HL-60 (cell line): ENCODE results near the gene EDNRA.

Source experiments
- DNase-seq, 2 experiments: peaks; one replicate each; pipeline ENCODE4 v3.0.0-alpha.2; 2010 to 2020; ENCODE audit warnings: low read depth in 1 of 2, low spot score in 1 of 2
- H3K27ac ChIP-seq: fragments of 250-450 bp; sonication (Bioruptor Pico); replicated peaks from 2 replicates; pipeline ENCODE4 v1.5.1; 2020; ENCODE audit warnings: mild to moderate bottlenecking, moderate library complexity
- H3K27me3 ChIP-seq: fragments of 250-450 bp; sonication (Bioruptor Pico); 2 replicates; pipeline ENCODE4 v1.5.1; 2021; ENCODE audit warnings: mild to moderate bottlenecking, moderate library complexity; ENCODE audit not compliant: insufficient read depth, poor library complexity, severe bottlenecking
- H3K4me3 ChIP-seq: replicated peaks from 2 replicates; pipeline ENCODE4 v1.5.1; 2011; ENCODE audit warnings: mild to moderate bottlenecking, control low read depth, low read length; ENCODE audit not compliant: insufficient read depth
- GABPA ChIP-seq: IDR thresholded peaks from 2 replicates; pipeline ENCODE4 v1.6.1; 2012; ENCODE audit warnings: low read depth
- POLR2AphosphoS5 ChIP-seq: IDR thresholded peaks from 2 replicates; pipeline ENCODE4 v1.6.1; 2012; ENCODE audit warnings: low read depth
- SPI1 ChIP-seq: IDR thresholded peaks from 2 replicates; pipeline ENCODE4 v1.6.1; 2012; ENCODE audit warnings: low read depth, mild to moderate bottlenecking, borderline replicate concordance
- TF ChIP-seq, protein P1 (sequence below): IDR thresholded peaks from one replicate; pipeline ENCODE4 v1.5.1; 2011; ENCODE audit warnings: low read length, control low read depth, inconsistent platforms; ENCODE audit not compliant: insufficient read depth
- TF ChIP-seq, protein P2 (sequence below): IDR thresholded peaks from 2 replicates; pipeline ENCODE4 v1.6.1; 2012; ENCODE audit warnings: low read depth; ENCODE audit not compliant: insufficient replicate concordance

Gene EDNRA

DNA sequence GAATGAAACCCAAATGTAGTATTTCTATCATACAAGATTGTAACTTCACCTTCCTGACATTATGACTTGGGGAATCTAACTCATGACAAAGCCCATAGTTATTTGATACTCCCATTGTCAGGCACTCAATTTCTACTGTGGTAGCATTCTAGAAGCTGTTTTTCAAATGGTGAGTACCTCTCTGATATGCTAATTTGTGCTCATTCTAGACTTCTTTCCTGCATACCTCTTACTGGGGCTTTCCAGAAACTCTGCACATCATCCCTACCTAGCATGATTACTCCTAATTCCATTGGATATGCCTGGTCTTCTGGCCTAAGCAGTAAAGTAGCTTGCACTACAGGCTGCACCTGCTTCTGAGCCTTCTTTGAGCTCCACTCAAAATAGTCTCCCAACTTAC lies 85.9 kb downstream of the EDNRA start:
- no peak overlapping the region for H3K27ac ChIP-seq

DNA sequence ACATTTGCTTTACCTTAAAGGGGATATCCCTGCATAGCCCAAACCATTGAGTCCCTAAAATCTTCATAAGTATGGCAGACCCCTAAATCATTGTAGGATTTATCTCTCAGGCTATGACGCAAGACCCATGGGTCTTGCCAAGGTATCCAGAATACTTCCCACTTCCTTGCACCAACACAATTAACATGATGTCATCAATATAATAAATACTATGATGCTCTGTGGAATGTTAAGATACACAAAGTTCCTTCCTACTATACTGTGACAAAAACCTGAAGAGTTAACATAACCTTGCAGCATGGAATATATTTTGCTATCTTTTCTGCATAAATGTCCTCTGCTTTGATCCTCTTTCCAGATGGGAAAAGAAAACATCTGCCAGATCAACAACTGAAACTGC lies 86.4 kb downstream of the EDNRA start:
- Histone ChIP-seq H3K4me3 (no peak overlapping the region), H3K27ac (no peak overlapping the region), H3K27me3 (no peaks in the 10 kb centered on the region)
- no peak for DNase-seq
- TF ChIP-seq GABPA (no peak), POLR2AphosphoS5 (no peak)
- TF ChIP-seq, protein P1, sequence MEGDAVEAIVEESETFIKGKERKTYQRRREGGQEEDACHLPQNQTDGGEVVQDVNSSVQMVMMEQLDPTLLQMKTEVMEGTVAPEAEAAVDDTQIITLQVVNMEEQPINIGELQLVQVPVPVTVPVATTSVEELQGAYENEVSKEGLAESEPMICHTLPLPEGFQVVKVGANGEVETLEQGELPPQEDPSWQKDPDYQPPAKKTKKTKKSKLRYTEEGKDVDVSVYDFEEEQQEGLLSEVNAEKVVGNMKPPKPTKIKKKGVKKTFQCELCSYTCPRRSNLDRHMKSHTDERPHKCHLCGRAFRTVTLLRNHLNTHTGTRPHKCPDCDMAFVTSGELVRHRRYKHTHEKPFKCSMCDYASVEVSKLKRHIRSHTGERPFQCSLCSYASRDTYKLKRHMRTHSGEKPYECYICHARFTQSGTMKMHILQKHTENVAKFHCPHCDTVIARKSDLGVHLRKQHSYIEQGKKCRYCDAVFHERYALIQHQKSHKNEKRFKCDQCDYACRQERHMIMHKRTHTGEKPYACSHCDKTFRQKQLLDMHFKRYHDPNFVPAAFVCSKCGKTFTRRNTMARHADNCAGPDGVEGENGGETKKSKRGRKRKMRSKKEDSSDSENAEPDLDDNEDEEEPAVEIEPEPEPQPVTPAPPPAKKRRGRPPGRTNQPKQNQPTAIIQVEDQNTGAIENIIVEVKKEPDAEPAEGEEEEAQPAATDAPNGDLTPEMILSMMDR: no peak
- TF ChIP-seq, protein P2, sequence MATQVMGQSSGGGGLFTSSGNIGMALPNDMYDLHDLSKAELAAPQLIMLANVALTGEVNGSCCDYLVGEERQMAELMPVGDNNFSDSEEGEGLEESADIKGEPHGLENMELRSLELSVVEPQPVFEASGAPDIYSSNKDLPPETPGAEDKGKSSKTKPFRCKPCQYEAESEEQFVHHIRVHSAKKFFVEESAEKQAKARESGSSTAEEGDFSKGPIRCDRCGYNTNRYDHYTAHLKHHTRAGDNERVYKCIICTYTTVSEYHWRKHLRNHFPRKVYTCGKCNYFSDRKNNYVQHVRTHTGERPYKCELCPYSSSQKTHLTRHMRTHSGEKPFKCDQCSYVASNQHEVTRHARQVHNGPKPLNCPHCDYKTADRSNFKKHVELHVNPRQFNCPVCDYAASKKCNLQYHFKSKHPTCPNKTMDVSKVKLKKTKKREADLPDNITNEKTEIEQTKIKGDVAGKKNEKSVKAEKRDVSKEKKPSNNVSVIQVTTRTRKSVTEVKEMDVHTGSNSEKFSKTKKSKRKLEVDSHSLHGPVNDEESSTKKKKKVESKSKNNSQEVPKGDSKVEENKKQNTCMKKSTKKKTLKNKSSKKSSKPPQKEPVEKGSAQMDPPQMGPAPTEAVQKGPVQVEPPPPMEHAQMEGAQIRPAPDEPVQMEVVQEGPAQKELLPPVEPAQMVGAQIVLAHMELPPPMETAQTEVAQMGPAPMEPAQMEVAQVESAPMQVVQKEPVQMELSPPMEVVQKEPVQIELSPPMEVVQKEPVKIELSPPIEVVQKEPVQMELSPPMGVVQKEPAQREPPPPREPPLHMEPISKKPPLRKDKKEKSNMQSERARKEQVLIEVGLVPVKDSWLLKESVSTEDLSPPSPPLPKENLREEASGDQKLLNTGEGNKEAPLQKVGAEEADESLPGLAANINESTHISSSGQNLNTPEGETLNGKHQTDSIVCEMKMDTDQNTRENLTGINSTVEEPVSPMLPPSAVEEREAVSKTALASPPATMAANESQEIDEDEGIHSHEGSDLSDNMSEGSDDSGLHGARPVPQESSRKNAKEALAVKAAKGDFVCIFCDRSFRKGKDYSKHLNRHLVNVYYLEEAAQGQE: no peak

More for the DNA sequence above, 85.9 kb downstream of the EDNRA start:
- TF ChIP-seq GABPA (no peak), SPI1 (no peak), POLR2AphosphoS5 (no peak)
- TF ChIP-seq, protein P1: no peak
- TF ChIP-seq, protein P2: no peak
- DNase-seq: no peak
- no peak overlapping the region for H3K4me3 ChIP-seq
- no peaks in the 10 kb centered on the region for H3K27me3 ChIP-seq

DNA sequence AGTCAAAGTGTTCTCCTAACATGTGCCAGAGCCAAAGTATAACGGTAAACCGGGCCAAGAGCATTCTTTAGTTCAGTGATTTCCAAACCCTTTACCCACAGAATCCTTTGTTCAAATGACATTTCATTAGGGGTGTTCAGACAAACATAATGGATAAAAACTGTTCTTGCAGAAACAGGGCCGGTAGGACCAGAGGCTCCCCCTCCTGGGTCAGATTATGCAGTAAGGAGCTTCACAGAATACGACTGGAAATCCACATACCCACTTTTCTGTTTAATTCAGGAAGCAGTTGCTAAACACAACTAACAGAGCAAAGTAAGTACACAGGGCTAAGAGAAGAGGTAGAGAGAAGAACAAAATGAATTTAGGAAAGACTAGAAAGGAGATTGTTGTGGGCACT lies 89.7 kb downstream of the EDNRA start:
- no peak for TF ChIP-seq POLR2AphosphoS5
- no peak for TF ChIP-seq SPI1
- TF ChIP-seq, protein P1: no peak
- TF ChIP-seq, protein P2: no peak
- no peak for TF ChIP-seq GABPA
- H3K4me3 ChIP-seq: no peak overlapping the region
- DNase-seq: no peak
- no peaks in the 10 kb centered on the region for H3K27me3 ChIP-seq
- H3K27ac ChIP-seq: no peak overlapping the region
